GM11168 (cell line): ENCODE data around the gene OR10J1.

ENCODE experiments used
- in situ Hi-C: fragments of 300-500 bp; cut with MboI; formaldehyde crosslinking; loops from one replicate; pipeline ENCODE4 v1.12.0; 2022; ENCODE audit warnings: low sequenced_read_pairs; ENCODE audit not compliant: unreplicated experiment

Gene OR10J1

GRCh38 chr1:159483501-159483900 lies 44.0 kb downstream of the OR10J1 start:
- in situ Hi-C loops = no loop called here
